SKM-1 (cell line): ENCODE measurements around the gene OTX2.

Source experiments
- DNase-seq: peaks from one replicate; lab custom pipeline; 2025; ENCODE audit not compliant: unreplicated experiment; lab: John Stamatoyannopoulos, UW

OTX2 gene

GRCh38 chr14:56810147-56810719 lies at the start of gene OTX2:
OTX2 (minus strand) TSS chr14:56810479; CDS start chr14:56805456, 5,023 bp downstream.
- DNase-seq, result no peak

DNA sequence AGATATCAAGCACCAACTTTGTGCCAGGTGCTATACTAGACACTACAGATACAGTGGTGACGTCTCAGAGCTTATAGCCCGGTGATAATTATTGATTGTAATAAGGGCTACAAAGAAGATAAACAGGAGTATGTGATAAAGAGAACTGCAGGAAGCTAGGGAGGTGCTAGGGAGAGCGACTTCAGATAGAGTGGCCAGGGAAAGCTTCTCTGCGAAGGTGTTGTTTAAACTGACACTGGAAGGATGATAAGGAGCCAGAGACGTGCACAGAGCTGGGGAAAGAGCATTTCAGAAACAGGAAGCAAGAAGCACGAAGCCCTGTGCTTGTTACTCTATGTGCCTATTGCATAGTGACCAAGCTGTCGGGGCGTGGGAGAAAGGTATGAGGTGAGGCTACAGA lies 48.1 kb upstream of the OTX2 start:
- no peak for DNase-seq

DNA sequence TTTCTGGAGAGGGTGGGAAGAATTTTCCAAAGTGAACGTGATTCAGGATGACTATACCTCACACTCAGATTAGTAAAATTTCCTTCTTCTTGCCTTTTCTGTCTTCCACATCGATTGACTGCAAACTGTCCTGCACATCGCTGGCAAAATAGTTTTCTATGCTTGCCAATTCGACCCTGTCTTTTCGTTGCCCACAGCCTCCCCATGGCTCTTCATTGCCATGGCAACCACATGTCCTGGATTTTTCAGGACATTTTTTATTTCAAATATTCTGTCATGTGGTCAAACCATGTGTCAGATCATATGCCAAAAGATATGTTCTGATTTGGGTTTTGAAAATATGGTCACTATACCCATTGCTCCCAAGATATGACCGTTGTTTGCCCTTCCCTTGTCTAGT lies 46.9 kb upstream of the OTX2 start:
- no peak for DNase-seq

- no peak for DNase-seq
Measured at GRCh38 chr14:56855891-56856461, 45.7 kb upstream of the OTX2 start.

DNA sequence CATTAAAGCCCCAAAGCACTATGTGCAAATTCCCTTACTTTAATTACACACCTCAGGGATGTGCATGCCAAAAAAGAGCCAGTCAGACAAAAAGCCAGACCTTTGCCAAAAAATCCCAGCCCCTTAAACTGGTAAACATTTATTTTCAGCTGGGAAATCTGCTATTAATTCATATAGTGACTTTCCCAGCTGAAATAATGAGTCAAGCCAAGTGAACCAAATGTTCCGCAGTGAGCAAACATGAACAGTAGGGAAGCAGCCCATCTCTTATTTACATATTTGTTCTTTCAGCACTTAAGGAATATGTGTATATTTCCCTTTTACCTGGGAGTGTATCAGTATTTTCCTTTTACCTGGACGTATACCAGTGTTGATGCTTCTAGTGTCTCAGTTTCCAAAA lies 44.0 kb upstream of the OTX2 start:
- DNase-seq, result no peak

DNA sequence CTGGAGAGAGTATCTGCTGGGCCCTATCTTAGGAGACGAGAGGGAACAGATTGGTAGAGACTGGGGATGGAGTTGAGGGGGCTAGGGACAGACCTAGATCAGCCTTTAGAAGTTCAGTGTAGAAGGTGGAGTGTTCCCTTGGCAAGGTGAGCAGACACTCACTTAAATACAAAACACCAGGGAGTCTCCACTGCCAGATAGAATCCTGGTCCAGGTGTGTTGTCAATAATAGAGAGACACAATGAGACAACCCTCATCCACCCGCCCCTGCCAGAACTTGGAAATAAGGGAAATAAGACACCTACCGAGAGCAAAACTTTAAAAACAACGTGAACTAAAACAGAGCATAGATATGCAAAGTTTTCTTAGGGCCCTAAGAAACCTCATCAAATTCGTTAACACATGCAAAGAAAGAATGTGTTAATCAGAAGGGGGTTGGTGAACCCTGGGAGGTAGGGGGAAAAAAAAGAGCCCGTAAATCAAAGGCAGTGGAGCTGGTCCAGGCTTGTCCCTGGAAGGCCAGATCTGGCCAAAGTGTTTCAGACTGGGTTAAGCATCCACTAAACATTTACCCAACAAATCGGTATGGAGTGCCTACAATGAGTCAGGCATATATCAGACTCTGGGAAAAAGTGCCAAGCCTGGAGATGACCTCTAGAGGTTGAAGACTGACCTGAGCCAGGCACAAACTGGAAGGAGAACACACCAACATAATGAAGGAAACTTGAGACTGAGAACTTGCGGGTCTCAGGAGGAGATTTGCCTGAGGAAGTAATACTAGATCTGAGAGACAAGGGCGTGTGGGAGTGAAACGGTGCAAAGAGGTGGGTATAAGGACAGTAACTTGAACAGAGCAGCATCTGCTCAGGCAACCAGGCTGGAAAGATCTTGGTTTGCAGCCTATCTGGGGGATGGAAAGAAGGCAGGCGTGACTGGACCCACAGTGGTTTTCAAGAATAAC lies 37.0 kb upstream of the OTX2 start:
- no peak for DNase-seq

- no peak for DNase-seq
Measured at GRCh38 chr14:56844406-56845002, 34.2 kb upstream of the OTX2 start.

DNA sequence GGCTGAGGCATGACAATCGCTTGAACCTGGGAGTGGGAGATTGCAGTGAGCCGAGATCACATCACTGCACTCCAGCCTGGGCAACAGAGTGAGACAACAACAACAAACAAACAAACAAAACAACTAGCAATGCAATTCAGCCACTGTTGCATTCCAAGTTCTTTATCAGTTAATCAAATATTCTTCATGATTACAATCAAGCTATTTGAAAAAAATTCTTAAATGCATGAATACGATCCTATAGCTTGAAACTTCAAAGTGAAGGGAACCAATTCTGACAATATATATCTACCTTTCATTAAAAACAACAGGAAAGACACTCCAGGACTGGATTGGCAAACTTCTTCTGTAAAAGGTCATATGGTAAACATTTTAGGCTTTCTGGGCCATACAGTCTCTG lies 31.3 kb upstream of the OTX2 start:
- DNase-seq, result no peak

DNA sequence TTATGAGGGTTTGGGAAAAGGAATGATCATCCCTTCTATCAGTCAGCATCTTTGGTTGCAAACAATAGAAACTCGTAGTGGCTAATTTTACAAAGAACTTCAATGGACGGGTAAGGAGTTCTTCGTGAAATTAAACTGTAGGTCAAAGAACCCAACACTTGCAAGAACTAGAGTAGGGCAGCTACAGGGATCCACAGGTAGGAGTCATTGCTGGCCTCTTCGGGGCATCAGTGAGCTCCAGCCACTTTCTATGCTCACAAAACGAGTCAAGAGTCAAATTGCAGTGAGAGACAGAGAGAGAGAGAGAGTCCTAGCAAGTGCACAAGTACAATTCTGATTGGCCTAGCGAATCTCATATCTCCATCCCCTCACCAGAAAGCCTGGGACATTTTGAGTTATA lies 29.9 kb upstream of the OTX2 start:
- no peak for DNase-seq

GRCh38 chr14:56829151-56829550 lies 18.9 kb upstream of the OTX2 start:
- DNase-seq, result no peak

DNA sequence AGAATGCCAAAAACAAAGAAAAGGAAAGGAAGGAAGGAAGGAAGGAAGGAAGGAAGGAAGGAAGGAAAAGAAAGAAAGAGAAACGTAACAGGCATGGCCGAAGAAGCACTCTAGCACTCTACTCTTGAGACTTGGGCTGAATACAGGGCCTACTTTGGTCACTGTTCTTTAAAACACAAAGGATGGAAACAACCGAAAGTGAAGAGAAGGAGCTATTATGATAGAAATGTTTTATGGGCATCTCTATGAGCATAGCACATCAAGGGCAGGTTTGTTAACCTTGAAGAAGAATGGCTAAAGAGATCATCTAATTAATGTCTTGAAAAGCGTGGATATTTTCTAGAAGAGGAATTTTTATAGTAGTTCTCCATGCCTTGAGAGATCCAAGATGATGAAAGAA lies 15.9 kb upstream of the OTX2 start:
- DNase-seq, result no peak

DNA sequence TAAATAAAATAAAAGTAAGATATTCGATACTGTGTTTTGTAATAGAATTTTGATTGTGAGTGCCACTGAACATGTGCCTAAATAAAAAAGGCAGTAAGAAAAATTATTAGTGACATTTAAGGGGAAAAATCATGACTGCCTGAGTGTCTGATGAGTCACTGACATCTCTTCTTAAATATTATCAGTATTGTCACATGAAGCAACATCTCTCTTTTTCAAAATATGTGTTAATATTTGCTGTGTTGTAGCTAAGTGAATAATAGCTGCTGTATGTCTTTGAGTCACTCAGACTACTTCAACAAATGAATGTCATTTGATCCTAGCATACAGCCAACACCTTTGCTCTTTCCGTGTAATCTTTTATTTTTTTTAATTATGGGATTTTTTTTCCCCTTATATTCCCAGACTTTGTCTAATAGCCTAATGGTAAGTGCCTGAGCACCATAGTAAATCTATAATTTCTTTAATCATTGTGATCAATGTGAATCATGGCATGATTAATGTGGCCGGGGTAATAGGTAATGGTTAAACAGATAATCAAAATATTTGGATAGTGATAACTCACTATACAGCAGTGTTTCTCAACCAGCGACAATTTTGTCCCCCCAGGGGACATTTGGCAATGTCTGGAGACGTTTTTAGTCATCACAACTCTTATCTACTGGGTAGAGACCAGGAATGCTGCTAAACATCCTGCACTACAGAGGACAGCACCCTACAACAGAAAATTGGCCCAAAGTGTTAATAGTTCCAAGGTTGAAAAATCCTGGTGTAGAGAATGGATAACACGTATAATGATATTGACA lies 11.7 kb upstream of the OTX2 start:
- DNase-seq, result no peak

- DNase-seq, result no peak
Measured at GRCh38 chr14:56821177-56821576, 10.9 kb upstream of the OTX2 start.

GRCh38 chr14:56817396-56817921 lies 7.2 kb upstream of the OTX2 start:
- no peak for DNase-seq

DNA sequence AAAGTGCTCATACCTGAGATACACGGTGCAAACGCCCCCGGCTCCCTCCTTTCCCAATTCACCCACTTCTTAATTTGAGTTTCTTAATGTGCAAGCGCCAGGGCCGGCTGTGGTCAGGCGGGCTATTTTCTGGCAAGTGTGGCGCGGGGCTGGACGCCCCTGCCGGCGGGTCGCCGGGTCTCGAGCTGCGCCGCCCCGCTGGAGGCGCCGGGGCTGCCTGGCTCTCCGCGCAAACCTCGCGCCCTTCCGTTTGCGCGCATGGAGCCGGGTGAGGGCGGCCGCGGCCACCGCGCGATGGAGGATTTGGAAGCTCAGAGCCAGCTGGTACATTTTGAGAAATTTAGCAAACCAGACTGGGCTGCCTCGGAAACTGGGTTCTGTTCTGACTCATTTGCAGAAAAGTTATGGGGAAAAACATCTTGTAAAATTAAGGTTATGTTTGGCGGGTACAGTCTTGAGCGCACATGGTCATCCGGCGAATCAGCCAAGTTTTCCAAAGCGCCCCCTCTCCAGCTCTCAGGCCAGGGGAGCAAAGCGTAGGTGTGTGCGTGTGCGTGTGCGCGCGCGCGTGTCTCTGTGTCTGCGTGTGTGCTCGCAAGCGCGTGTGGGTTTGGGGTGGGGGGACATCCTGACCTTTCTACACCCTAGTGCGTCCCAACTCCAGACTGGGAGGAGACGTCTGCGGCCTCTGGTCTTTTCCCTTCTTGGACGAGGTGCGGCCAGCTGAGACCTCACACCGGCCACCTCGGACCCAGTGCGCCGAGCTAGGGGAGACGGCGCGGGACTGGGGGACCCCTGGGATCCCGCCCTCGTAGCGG lies 6.5 kb upstream of the OTX2 start:
- DNase-seq, result no peak

GRCh38 chr14:56815745-56816144 lies 5.5 kb upstream of the OTX2 start:
- DNase-seq, result no peak

DNA sequence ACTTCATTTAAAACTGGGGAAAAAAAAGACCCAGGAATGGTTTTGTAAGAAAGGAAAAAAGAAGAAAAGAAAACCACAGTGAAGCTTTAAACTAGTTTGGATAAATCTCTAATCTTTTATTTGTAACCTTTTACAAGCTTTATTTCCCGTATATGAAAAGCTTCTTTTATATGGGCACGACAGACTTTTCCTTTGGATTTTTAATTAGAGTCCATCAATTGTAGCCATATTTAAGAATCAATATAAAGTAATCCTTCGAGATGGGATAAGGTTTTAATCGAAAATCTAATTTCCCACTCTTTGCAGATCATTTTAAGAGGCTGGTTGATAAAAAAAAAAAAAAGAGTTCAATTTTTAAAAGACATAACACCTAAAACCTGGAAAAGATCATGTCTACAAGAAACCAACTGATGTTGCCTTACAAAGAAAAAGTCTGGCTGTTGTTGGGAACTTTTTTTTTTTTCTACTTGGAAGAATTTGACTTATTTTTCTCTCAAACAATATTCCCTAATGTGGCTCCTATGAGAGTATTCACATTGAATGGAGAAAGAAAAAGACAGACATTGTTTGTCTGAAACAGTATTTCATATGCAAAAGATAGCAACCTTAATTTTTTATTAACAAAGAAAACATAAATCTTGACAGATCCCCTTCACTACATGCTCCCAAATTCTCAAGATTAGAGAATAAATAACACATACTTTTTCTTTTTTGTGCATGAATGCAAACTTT lies 4.9 kb upstream of the OTX2 start:
- DNase-seq, result no peak

- DNase-seq, result no peak
Measured at GRCh38 chr14:56814519-56814959, 4.3 kb upstream of the OTX2 start.

- DNase-seq, result no peak
Measured at GRCh38 chr14:56813143-56813551, 2.9 kb upstream of the OTX2 start.
